NCI-H2107 (cell line): ENCODE results near the gene DHDH.
A peak's percentile ranks its signal among the peaks of the same experiment; 100 is the strongest.
"Not testable (repeated sequence)": the region's sequence is repeated elsewhere in the genome, so short reads cannot be mapped to it uniquely, and the experiment has no call there.

Source experiments
- DNase-seq: peaks from one replicate; lab custom pipeline; 2025; lab: John Stamatoyannopoulos, UW

DHDH gene

GRCh38 chr19:48918071-48918470 lies 15.4 kb upstream of the DHDH start:
- no peak for DNase-seq

- no peak for DNase-seq
Measured at GRCh38 chr19:48918801-48919247, 14.7 kb upstream of the DHDH start.

GRCh38 chr19:48919271-48919670 lies 14.2 kb upstream of the DHDH start:
- not testable (repeated sequence) for DNase-seq

- no peak for DNase-seq
Measured at GRCh38 chr19:48920949-48921348, 12.6 kb upstream of the DHDH start.

- no peak for DNase-seq
Measured at GRCh38 chr19:48921721-48922500, 11.6 kb upstream of the DHDH start.

- DNase-seq, result no peak
Measured at GRCh38 chr19:48922548-48923490, 10.7 kb upstream of the DHDH start.

GRCh38 chr19:48925240-48925843 lies 8.2 kb upstream of the DHDH start:
- no peak for DNase-seq

GRCh38 chr19:48925890-48926289 lies 7.6 kb upstream of the DHDH start:
- not testable (repeated sequence) for DNase-seq

GRCh38 chr19:48926909-48927308 lies 6.6 kb upstream of the DHDH start:
- peak; percentile 4 for DNase-seq

- not testable (repeated sequence) for DNase-seq
Measured at GRCh38 chr19:48927692-48928091, 5.8 kb upstream of the DHDH start.

- DNase-seq, result no peak
Measured at GRCh38 chr19:48928164-48929025, 5.1 kb upstream of the DHDH start.

- no peak for DNase-seq
Measured at GRCh38 chr19:48934837-48935236, 1.3 kb downstream of the DHDH start.

- DNase-seq, result no peak
Measured at GRCh38 chr19:48935864-48936263, 2.4 kb downstream of the DHDH start.

GRCh38 chr19:48938256-48938655 lies 4.8 kb downstream of the DHDH start:
- DNase-seq, result no peak

- DNase-seq, result no peak
Measured at GRCh38 chr19:48940902-48941301, 7.4 kb downstream of the DHDH start.

- no peak for DNase-seq
Measured at GRCh38 chr19:48943081-48943480, 9.6 kb downstream of the DHDH start.

GRCh38 chr19:48945415-48945814 lies 11.9 kb downstream of the DHDH start:
- DNase-seq, result no peak

- no peak for DNase-seq
Measured at GRCh38 chr19:48945817-48946216, 12.3 kb downstream of the DHDH start.

- no peak for DNase-seq
Measured at GRCh38 chr19:48946463-48947257, 13.2 kb downstream of the DHDH start.

- no peak for DNase-seq
Measured at GRCh38 chr19:48947258-48947542, 13.7 kb downstream of the DHDH start.

- no peak for DNase-seq
Measured at GRCh38 chr19:48950159-48950558, 16.7 kb downstream of the DHDH start.
